GM23248 (cell line): Measurements from ENCODE around the gene DNAJB4.

Source experiments
- EZH2 ChIP-seq: fragments of 200-600 bp; sonication (generic); IDR thresholded peaks from 2 replicates; pipeline ENCODE4 v1.6.1; 2018; ENCODE audit warnings: antibody characterized with exemption, mild to moderate bottlenecking; ENCODE audit not compliant: insufficient read depth, poor library complexity, severe bottlenecking
- EZH2phosphoT487 ChIP-seq: fragments of 200-600 bp; sonication (generic); IDR thresholded peaks from 2 replicates; pipeline ENCODE4 v1.6.1; 2018; ENCODE audit warnings: antibody characterized with exemption, moderate library complexity, mild to moderate bottlenecking, low read depth; ENCODE audit not compliant: insufficient read depth

DNA sequence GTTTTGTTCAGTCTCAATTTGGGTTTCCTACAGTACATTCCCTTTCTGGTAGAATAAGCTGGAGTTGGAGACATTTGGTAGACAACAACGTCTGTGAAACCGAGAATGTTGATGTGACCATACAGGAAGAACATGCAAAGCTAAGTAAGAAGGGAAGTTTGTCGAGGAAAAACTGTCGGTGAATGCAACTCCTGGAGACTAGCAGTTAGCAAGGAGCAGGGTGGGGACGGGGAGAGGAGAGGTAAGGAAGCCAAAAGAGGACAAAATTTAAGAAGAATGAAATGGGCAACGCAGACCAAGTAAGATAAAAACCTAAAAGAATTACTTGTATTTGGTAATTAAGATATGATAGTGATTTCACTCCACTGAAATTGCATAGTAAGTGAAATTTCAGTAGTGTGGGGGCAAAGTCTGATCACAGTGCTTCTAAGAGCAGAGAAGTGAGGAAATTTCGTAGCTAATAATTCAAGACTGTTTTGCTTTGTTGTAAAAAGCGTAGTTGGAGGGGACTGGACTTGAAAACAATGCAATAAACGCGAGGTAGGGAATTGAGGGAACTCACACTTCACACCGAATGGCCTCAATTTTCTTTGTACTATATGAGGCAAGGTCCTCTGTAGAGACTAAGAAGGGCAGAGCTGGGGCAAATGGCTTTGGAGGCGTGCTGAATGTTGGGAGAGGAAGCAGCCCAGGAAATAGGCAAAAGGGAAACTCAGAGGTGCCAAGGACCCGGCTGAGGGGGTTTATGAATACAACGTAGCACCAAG lies 40.2 kb downstream of the DNAJB4 start:
- TF ChIP-seq EZH2 (no peak), EZH2phosphoT487 (no peak)
